Measurements from ENCODE around the gene GPBAR1.

The GPBAR1 gene

DNA sequence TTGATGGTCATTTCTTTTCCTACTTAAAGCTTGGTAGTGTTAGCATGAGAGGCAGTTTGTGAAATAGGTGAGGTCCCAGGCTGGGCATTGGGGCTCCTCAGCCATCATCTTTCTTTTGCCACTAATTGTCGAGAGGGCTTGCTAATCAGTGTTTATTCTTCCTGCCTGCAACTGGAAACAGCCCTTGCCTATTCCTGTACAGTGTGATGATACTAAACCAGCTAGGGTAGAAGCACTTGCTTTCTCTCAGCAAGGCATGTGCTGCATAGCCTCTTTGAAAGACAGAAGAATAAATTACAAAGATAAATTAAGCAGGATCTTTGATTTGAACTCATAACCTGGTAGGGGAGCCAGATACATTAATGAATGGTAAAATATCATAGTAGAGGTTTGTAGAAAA, 16.6 kb upstream of the GPBAR1 start:
- no peak for DNase-seq (ENCODE audit: extremely low read depth, low read depth)
- TF ChIP-seq, protein P1, sequence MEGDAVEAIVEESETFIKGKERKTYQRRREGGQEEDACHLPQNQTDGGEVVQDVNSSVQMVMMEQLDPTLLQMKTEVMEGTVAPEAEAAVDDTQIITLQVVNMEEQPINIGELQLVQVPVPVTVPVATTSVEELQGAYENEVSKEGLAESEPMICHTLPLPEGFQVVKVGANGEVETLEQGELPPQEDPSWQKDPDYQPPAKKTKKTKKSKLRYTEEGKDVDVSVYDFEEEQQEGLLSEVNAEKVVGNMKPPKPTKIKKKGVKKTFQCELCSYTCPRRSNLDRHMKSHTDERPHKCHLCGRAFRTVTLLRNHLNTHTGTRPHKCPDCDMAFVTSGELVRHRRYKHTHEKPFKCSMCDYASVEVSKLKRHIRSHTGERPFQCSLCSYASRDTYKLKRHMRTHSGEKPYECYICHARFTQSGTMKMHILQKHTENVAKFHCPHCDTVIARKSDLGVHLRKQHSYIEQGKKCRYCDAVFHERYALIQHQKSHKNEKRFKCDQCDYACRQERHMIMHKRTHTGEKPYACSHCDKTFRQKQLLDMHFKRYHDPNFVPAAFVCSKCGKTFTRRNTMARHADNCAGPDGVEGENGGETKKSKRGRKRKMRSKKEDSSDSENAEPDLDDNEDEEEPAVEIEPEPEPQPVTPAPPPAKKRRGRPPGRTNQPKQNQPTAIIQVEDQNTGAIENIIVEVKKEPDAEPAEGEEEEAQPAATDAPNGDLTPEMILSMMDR (IDR thresholded peaks at IDR 0.05; ENCODE audit: low read depth, low read length), result no peak

DNA sequence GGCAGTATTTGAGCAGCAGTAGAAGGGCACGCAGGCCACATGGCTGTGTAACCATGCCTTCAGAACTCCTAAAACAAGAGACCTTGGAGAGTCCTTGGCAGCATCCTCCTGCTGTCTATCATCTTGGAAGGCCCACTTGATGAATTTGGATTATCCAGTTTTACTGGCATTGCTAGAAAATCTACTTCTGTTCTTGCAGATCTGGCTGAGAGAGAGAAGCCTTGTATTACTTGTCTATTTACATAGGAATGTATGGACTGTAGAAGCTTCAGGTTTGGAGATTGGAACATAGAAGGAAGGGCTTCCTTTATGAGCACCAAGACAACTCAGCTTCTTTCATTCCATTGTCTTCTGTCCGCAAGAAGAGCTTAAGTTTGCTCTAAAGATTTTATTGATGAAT, 16.1 kb upstream of the GPBAR1 start:
- TF ChIP-seq, protein P1 (IDR thresholded peaks at IDR 0.05; ENCODE audit: low read depth, low read length), result no peak

DNA sequence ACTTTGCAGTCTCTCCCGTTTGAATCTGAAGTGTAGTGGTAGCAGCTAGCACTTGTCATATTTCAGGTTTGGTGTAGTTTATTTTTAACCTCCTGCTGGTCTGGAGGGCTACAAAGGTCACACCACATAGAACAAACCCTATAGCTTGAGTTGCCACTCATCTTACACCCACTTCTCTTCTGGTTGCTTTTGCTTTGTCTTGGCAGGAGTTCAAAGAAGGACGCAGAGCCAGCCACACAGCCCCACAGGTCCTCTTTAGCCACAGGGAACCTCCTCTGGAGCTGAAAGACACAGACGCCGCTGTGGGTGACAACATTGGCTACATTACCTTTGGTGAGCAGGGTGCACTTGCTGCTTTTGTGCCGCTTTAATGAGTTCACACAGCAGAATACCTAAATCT, 15.6 kb upstream of the GPBAR1 start:
- TF ChIP-seq, protein P1 (IDR thresholded peaks at IDR 0.05; ENCODE audit: low read depth, low read length), result no peak
- no peak for DNase-seq (ENCODE audit: extremely low read depth, low read depth)

More for the DNA sequence above, 16.1 kb upstream of the GPBAR1 start:
- DNase-seq (ENCODE audit: extremely low read depth, low read depth), result no peak

DNA sequence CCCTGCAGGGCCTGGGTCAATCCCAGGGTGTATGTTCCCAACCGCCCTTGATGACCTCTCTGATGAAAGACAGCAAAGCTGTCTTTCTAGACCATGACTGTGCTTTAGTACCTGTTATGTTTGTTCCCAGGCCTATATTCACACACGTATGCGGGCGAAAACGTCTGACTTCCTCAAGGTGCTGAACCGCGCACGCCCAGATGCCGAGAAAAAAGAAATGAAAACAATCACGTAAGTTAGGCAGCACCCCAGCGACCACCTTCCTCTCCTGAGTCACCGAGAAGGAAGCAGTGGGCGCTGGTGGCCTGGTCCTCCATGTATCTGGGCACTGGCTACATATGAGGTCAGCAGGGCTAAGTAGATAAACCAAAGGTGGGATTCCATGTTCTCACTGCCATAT, 11.1 kb upstream of the GPBAR1 start:
- no peak for DNase-seq (ENCODE audit: extremely low read depth, low read depth)
- TF ChIP-seq, protein P1 (IDR thresholded peaks at IDR 0.05; ENCODE audit: low read depth, low read length), result no peak

DNA sequence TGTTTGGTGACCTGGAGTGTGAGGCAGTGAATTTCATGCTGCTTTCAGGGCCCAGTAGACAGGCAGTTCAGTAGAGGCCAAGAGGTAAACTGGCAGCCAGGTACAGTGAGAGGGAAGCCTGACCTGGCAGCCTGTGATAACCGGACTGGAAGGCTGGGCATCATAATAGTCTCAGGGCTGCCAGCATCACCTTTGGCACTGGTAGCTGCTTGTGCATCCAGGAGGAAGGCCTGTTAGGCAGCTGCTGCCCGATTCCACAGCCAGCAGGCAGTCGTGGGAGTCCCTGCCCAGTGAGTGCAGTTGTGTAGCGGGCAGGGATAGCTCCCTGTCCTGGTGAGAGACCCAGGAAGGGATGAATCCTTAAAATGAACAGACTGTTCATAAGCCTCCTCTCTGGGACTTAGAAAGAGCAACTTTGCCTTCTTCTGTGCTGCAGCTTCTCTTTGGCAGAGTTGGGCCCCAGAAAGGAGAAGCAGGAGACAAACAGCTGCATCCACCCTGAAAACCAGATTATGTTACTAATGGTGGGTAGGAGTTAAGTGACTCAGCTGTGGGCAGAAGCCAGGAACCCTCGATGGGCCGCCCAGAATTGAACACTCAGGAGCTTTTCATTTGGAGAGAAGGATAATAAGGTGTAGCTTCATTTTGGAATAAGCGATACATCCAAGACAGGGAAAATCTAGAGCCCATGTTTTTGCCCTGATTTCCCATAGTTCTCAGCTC, 8.1 kb upstream of the GPBAR1 start:
- TF ChIP-seq, protein P1 (IDR thresholded peaks at IDR 0.05; ENCODE audit: low read depth, low read length), result no peak
- no peak for DNase-seq (ENCODE audit: extremely low read depth, low read depth)

DNA sequence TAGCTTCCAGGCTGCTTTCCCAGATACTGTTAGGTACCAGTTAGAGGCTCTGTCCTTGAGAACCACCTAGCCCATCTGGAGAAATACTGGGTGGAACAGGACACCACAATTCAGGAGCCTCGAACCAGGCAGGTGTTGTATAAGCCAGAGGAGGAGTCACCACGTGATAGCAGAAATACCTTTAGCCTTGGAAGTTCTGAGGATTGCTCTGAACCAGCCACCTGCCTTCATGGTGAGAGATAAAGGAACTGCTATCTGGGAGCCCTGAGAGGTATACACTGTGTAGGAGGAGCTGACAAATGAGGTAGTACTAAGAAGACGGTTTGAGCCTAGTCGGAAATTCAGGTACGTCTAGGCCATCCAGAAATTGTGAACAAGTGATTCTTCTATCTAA, 7.6 kb upstream of the GPBAR1 start:
- TF ChIP-seq, protein P1 (IDR thresholded peaks at IDR 0.05; ENCODE audit: low read depth, low read length), result no peak
- DNase-seq (ENCODE audit: extremely low read depth, low read depth), result no peak

DNA sequence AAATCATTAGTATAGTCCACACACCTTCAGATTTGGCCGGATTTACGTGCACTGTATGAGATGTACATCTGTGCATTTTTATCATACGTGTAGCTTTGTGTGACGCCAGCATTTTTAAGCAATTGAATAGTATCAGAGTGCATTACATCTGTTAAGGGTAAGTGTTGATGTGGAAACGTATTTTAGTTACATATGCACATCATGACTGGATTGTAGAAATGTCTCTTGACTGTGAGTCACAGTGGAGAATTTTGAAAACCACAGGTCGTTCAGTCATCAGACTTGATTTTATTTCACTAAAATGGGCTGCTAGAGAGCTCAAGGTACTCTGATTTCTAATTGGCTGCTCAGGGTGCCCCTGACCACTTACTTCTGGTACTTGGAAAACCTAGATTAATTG, 5.4 kb upstream of the GPBAR1 start:
- TF ChIP-seq, protein P1 (IDR thresholded peaks at IDR 0.05; ENCODE audit: low read depth, low read length), result no peak

More for the DNA sequence above, 5.4 kb upstream of the GPBAR1 start:
- no peak for DNase-seq (ENCODE audit: extremely low read depth, low read depth)
